Right lobe of liver (tissue), 6 donors: Measurements from ENCODE around the gene EXO5. TPM values are rescaled to one million over a fixed set of nuclear protein-coding genes. Genes with fewer than 3 reads are reported as not detected.

Experiments
- ATAC-seq, 4 donors: fragments of 200-7000 bp; cut with Tn5 transposase; one replicate each; pipeline ENCODE4 v1.9.1; 2020; ENCODE audit warnings: mild to moderate bottlenecking in 4 of 4, moderate library complexity in 4 of 4
- DNase-seq, 3 donors: peaks; one replicate each; pipeline ENCODE4 v3.0.0-alpha.2; 2020
- H3K27ac ChIP-seq, 3 donors: fragments of 200-600 bp; one replicate each; pipeline ENCODE4 v1.8.0; 2022
- H3K27me3 ChIP-seq, 2 donors: fragments of 200-600 bp; one replicate each; pipeline ENCODE4 v1.8.0; 2022
- H3K36me3 ChIP-seq, 4 donors: fragments of 200-600 bp; sonication (generic) in 1 of 4; one replicate each; pipeline versions ENCODE4 v1.5.1 to v1.8.0; 2017 to 2022; ENCODE audit warnings: control low read depth in 1 of 4
- H3K4me1 ChIP-seq, 4 donors: fragments of 200-600 bp; sonication (generic) in 1 of 4; one replicate each; pipeline versions ENCODE4 v1.5.1 to v1.8.0; 2017 to 2022; ENCODE audit warnings: control low read depth in 1 of 4
- H3K4me3 ChIP-seq, 3 donors: fragments of 200-600 bp; one replicate each; pipeline ENCODE4 v1.8.0; 2022
- H3K9me3 ChIP-seq, 4 donors: fragments of 200-600 bp; sonication (generic) in 1 of 4; one replicate each; pipeline versions ENCODE4 v1.5.1 to v1.8.0; 2017 to 2022; ENCODE audit warnings: control low read depth in 1 of 4
- CTCF ChIP-seq, 4 donors: fragments of 200-600 bp in 3 of 4; fragments of 450-650 bp in 1 of 4; IDR thresholded peaks; one replicate each; pipeline versions ENCODE4 v1.5.1 to v1.8.0; 2016 to 2022; ENCODE audit warnings: antibody characterized with exemption in 4 of 4, mild to moderate bottlenecking in 2 of 4
- POLR2A ChIP-seq: fragments of 450-650 bp; IDR thresholded peaks from one replicate; pipeline ENCODE4 v1.6.1; 2017; ENCODE audit warnings: antibody characterized with exemption, mild to moderate bottlenecking
- WGBS: methylation state at CpG from one replicate; pipeline ENCODE4 v1.1.6; 2018; ENCODE audit warnings: low coverage, low lambda C conversion rate; ENCODE audit not compliant: insufficient coverage; ENCODE audit errors: missing lambda C conversion rate; 5-methylcytosine and 5-hydroxymethylcytosine counted together
- intact Hi-C, 2 donors: fragments of 100-400 bp; cut with DNase I; formaldehyde crosslinking; loops; one replicate each; pipeline versions ENCODE4 v1.11.2 to v1.14.1; 2022
- small RNA-seq, 2 experiments: library from RNA; depleted of rRNA; stranded (forward); fragments of <200 nt; gene quantifications; one replicate each; pipeline ENCODE3, GENCODE V24; 2016
- total RNA-seq, 6 experiments: library from RNA; depleted of rRNA in 2 of 6; stranded (reverse); fragments of >200 nt in 2 of 6; fragmentation: NEBNext Ultra II Directional in 3 of 6; extraction: Animal tissue kit (Norgen Biotek cat#: 25700) in 3 of 6; gene quantifications; one replicate each; pipeline versions ENCODE4 v1.1.0 to v1.2.4, GENCODE V29; 2016 to 2023
- donor health status: DM: no; HTN: yes; CAD: no.
- donor health status: DM: no; HTN: no; CAD: no.
- donor health status: DM: no; HTN: no; CAD: no.
- donor health status: DM: no; HTN: yes; CAD: no.
- donor health status: DM: no; HTN: yes; CAD: no.

The EXO5 gene
- total RNA-seq, 6 experiments from 2014 or later, result 2.5 to 7.7 (median 3.9) TPM

DNA sequence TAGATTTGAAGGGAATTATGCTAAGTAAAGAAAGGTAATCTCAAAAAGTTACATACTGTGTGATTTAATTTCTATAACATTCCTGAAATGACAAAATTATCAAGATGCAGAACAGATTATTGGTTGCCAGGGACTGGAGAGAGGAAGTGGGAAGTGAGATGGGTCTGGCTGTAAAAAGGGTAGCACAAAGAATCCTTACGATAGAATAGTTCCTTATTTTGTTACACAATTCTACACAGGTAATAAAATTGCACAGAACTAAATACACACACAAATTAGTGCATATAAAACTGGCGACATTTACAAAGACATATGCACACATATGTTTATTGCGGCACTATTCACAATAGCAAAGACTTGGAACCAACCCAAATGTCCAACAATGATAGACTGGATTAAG lies 56.3 kb downstream of the EXO5 start:
- intact Hi-C loops, result no loop called here
- DNase-seq, result no peak
- 68% methylated on average over 2 of the region's 3 CpGs for WGBS
- ATAC-seq, result no peak
- H3K27me3 ChIP-seq, result no peaks in the 10 kb centered on the region
- H3K4me3 ChIP-seq, result no peak overlapping the region
- H3K9me3 ChIP-seq, result no peaks in the 10 kb centered on the region
- H3K4me1 ChIP-seq, result peaks cover 0 to 6% (median 0%) of the 10 kb centered on the region in 4 donors
- TF ChIP-seq CTCF (IDR thresholded peaks at IDR 0.05) (no peak), POLR2A (no peak)
- H3K36me3 ChIP-seq, result no peaks in the 10 kb centered on the region
- no peak overlapping the region for H3K27ac ChIP-seq

Small RNA genes lying within 50 kb of the gene (small RNA-seq; reads per million reads assigned to genes)
- gene AL356379.1, result 0 reads per million in 2 experiments

Other genes starting within 250 kb of the EXO5 start
- under 1 TPM; 0.16 to 0.99 (median 0.46) TPM for gene COL9A2, start 191.5 kb upstream of the EXO5 start, total RNA-seq
- gene SMAP2, start 135.0 kb upstream of the EXO5 start, total RNA-seq, result 10 to 100 TPM; 23.7 to 41.5 (median 36.2) TPM
- 1 to 10 TPM in 3 of 6 experiments, under 1 TPM in 3; 0.14 to 1.5 (median 0.87) TPM for gene ZFP69B, start 58.3 kb upstream of the EXO5 start, total RNA-seq
- 1 to 10 TPM in 5 of 6 experiments, under 1 TPM in 1; 0.88 to 2.2 (median 1.5) TPM for gene ZFP69, start 31.5 kb upstream of the EXO5 start, total RNA-seq
- gene ZNF684, start 22.9 kb downstream of the EXO5 start, total RNA-seq, result 10 to 100 TPM in 2 of 6 experiments, 1 to 10 TPM in 4; 6.0 to 11.0 (median 8.6) TPM
- gene RIMS3, start 156.9 kb downstream of the EXO5 start, total RNA-seq, result 1 to 10 TPM in 2 of 6 experiments, under 1 TPM in 4; 0.35 to 1.4 (median 0.45) TPM
- 10 to 100 TPM; 21.9 to 36.1 (median 28.1) TPM for gene NFYC, start 182.9 kb downstream of the EXO5 start, total RNA-seq